Fibroblast of lung (primary cell): ENCODE measurements around the gene INTS4. TPM values are rescaled to one million over a fixed set of nuclear protein-coding genes. Genes with fewer than 3 reads are reported as not detected.
"Not testable (repeated sequence)": the region's sequence is repeated elsewhere in the genome, so short reads cannot be mapped to it uniquely, and the experiment has no call there.

Experiments used
- DNase-seq, 2 donors: peaks; one replicate each; pipeline versions ENCODE4 v3.0.0 to v3.0.0-alpha.2; 2010; ENCODE audit warnings: low read depth in 2 of 2
- H2AFZ ChIP-seq: 2 replicates; pipeline ENCODE4 v1.5.1; 2012; ENCODE audit warnings: low read length, control low read depth, inconsistent platforms
- H3K27ac ChIP-seq: 2 replicates; pipeline ENCODE4 v1.5.1; 2011; ENCODE audit warnings: low read length, control low read depth; ENCODE audit not compliant: insufficient read depth
- H3K27me3 ChIP-seq: 2 replicates; pipeline ENCODE4 v1.5.1; 2011; ENCODE audit warnings: mild to moderate bottlenecking, low read length; ENCODE audit not compliant: control insufficient read depth, insufficient read depth
- H3K36me3 ChIP-seq: 2 replicates; pipeline ENCODE4 v1.5.1; 2011; ENCODE audit warnings: low read length; ENCODE audit not compliant: control insufficient read depth, insufficient read depth
- H3K4me1 ChIP-seq: 2 replicates; pipeline ENCODE4 v1.5.1; 2011; ENCODE audit warnings: low read length; ENCODE audit not compliant: control insufficient read depth, insufficient read depth; ENCODE audit errors: extremely low read depth
- H3K4me2 ChIP-seq: 2 replicates; pipeline ENCODE4 v1.5.1; 2011; ENCODE audit warnings: low read length, control low read depth; ENCODE audit not compliant: insufficient read depth; ENCODE audit errors: extremely low read depth
- H3K4me3 ChIP-seq, 4 experiments: fragments of 200-600 bp in 1 of 4; sonication (generic) in 1 of 4; replicated peaks in 1 of 4; 2 replicates each; pipeline ENCODE4 v1.5.1; 2011 to 2016; ENCODE audit warnings: low read length in 4 of 4, low read depth in 3 of 4, mild to moderate bottlenecking in 3 of 4, control low read depth in 2 of 4, inconsistent platforms in 1 of 4, mixed read lengths in 1 of 4; ENCODE audit not compliant: insufficient read depth in 1 of 4; ENCODE audit errors: control extremely low read depth in 1 of 4
- H3K79me2 ChIP-seq: 2 replicates; pipeline ENCODE4 v1.5.1; 2012; ENCODE audit warnings: mild to moderate bottlenecking, low read length, inconsistent platforms; ENCODE audit not compliant: control insufficient read depth, insufficient read depth
- H3K9ac ChIP-seq: 2 replicates; pipeline ENCODE4 v1.5.1; 2011; ENCODE audit warnings: mild to moderate bottlenecking, low read length, control low read depth; ENCODE audit not compliant: insufficient read depth
- H3K9me3 ChIP-seq: 2 replicates; pipeline ENCODE4 v1.5.1; 2012; ENCODE audit warnings: low read depth, low read length; ENCODE audit not compliant: control insufficient read depth, insufficient read depth
- H4K20me1 ChIP-seq: 2 replicates; pipeline ENCODE4 v1.5.1; 2011; ENCODE audit warnings: low read length; ENCODE audit not compliant: control insufficient read depth, insufficient read depth; ENCODE audit errors: extremely low read depth
- polyA plus RNA-seq, 2 donors: library from polyadenylated mRNA; depleted of rRNA in 1 of 2; stranded (reverse) in 1 of 2; unstranded in 1 of 2; fragments of >200 nt; gene quantifications; 2 replicates each; pipeline ENCODE4 v1.2.1, GENCODE V29; 2011 to 2012; ENCODE audit warnings: missing spikeins in 1 of 2
- total RNA-seq: library from RNA; depleted of rRNA; stranded (reverse); fragments of >200 nt; gene quantifications from 2 replicates; pipeline ENCODE4 v1.2.1, GENCODE V29; 2014

Gene INTS4
- total and polyA plus RNA-seq, 2 donors (not counting 1 experiment from before 2014, with no cell fraction given): 17.2 to 38.6 TPM

DNA sequence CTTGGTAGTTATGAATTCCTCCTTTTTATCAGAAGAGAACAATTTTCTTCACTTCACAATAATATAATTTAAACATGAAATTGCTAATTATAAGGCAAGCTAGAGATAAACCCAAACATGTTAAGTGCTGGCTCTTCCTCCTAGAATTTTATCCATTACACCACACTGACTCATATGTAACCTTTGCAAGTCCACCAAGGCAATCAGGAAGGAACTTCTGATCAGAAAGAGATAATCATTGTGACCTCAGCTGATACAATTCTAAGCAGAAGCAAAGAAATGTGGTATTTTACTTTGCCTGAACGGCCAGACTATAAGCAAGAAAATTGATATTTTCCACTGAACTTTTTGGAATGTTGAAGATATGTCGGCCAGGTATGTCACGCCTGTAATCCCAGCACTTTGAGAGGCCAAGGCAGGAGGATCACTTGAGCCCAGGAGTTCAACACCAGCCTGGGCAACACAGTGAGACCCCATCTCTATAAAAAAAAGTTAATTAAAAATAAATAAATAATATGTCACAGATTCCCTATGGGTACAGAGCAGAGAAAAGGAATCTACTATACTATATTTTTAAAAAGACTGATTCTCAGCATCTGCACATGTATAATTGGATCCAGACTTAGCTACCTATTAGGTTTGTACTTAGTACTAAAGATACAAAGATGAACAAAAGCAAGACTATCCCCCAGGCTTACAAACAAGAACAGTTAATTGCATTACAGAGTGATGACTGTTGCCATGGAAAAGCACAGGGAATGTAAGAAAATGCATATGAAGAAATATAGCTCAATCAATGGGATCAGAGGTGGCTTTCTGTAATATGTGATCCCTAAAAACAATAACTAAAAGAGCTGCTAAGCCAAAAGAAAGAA lies 63.9 kb downstream of the INTS4 start:
- not testable (repeated sequence) for H3K4me1 ChIP-seq, H3K27me3 ChIP-seq, H3K79me2 ChIP-seq, H3K9me3 ChIP-seq, H3K9ac ChIP-seq, H4K20me1 ChIP-seq, H2AFZ ChIP-seq, H3K36me3 ChIP-seq, H3K4me3 ChIP-seq, H3K4me2 ChIP-seq, H3K27ac ChIP-seq
- peak in 1 of 2 donors; percentile 37 for DNase-seq

DNA sequence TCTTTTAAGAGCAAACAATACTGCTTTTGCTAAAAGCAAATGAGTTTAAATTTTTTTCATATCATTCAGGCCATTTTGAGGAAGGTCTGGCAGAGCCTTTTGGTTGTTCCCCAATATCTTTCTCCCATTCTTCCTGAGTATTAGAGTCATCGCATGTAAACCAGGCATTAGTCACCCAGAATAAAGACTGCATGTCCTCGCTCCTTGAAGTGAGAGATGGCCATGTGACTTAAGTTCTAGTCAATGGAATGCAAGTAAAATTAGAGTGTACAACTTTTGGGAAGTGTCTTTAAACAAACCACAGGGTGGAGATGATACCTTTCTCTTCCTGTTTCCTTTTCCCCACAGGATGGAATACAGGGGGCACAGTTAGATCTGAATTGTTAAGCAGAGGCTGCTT lies 76.8 kb downstream of the INTS4 start:
- H3K9me3 ChIP-seq, H2AFZ ChIP-seq, H3K27ac ChIP-seq, H3K4me3 ChIP-seq, H3K4me2 ChIP-seq, H3K9ac ChIP-seq, H3K27me3 ChIP-seq, DNase-seq, H3K36me3 ChIP-seq, H4K20me1 ChIP-seq, H3K4me1 ChIP-seq, H3K79me2 ChIP-seq: not testable (repeated sequence)

DNA sequence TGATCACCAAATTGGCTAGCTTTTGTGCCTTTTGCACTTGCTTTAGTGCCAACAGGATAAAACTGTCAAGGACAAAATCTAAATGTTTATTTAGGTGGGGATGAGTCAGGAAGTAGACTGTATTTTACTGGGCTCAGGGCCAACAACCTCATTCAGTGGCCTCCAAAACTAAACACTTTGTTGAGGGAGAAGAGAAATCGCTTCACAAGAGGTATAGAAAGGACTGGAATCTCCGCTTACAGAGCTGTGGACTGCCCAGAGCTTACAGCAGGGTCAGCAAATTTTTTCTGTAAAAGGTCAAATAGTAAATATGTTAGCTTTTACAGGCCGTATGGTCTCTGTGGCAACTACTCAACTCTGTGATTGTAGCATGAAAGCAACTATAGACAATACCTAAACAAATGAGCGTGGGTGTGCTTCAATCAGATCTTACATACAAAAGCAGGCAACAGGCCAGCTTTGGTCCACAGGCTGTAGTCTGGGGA lies 80.1 kb downstream of the INTS4 start:
- peak overlapping the region; percentile 38 for H3K27ac ChIP-seq
- not testable (repeated sequence) for H3K36me3 ChIP-seq, H3K9me3 ChIP-seq, H3K4me1 ChIP-seq, H3K4me2 ChIP-seq, H2AFZ ChIP-seq, H3K79me2 ChIP-seq, H3K4me3 ChIP-seq, H3K27me3 ChIP-seq, H3K9ac ChIP-seq, H4K20me1 ChIP-seq
- DNase-seq: peak; percentile 90 to 96

DNA sequence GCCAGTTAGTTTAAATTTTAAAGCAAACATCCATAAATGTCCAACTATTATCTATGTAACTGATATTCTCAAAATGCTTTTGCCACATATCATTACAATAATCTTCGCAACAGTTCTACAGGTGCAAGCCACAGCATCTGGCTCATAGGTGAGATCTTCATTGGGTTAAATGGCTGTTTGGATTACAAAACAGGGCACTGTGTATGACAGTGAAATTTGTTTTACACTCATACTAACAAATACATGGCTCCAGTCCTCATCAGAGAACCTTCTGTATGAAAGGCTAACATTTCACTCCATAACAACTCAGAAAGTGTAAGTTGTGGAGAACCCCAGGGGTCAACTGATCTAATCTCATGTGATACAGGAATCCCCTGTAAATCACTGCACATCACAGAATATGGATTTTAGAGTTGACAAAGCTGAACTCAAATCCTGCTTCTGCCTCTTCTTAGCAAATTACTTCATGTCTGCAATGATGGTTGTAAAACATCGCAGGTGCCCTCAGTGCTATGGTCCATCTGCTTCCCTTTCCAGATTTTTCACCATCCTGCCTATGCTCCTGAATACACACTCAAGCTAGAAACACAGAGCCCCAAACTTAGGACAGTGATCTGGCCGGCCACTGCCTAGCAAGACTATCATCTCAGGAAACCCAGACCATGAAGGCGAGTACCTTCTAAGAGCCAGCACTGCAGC lies 80.7 kb downstream of the INTS4 start:
- H3K79me2 ChIP-seq, H3K27me3 ChIP-seq, H3K4me1 ChIP-seq, H2AFZ ChIP-seq, H3K9ac ChIP-seq, H3K9me3 ChIP-seq, H3K4me2 ChIP-seq, H3K36me3 ChIP-seq, H4K20me1 ChIP-seq, H3K4me3 ChIP-seq: not testable (repeated sequence)
- peak overlapping the region; percentile 14 for H3K27ac ChIP-seq
- peak; percentile 24 to 34 for DNase-seq

DNA sequence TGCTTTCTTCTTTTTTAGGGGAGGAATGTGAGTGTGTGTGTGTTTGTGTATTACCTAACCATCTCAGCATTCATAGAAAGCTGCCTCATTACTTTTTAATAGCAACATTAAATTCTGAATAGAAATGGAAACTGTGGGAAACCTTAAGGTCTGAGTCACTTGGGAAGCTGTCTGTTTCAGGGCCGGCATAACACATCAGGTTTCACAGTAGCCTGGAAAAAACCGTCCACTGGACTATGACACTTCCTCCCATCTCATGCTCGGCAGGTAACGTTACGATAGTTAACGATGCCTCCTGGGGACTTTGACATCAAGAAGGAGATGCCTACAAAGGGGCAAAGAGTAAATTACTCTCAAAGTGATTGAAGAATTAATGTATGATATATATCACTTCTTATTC lies 83.6 kb downstream of the INTS4 start:
- not testable (repeated sequence) for H3K79me2 ChIP-seq, H3K4me3 ChIP-seq, H3K9ac ChIP-seq, H3K27me3 ChIP-seq, H4K20me1 ChIP-seq, H3K27ac ChIP-seq, H3K36me3 ChIP-seq, H2AFZ ChIP-seq, H3K9me3 ChIP-seq, H3K4me2 ChIP-seq, H3K4me1 ChIP-seq
- DNase-seq: peak; percentile 15 to 70
